ENCODE data around the gene SMIM32.

SMIM32 gene

DNA sequence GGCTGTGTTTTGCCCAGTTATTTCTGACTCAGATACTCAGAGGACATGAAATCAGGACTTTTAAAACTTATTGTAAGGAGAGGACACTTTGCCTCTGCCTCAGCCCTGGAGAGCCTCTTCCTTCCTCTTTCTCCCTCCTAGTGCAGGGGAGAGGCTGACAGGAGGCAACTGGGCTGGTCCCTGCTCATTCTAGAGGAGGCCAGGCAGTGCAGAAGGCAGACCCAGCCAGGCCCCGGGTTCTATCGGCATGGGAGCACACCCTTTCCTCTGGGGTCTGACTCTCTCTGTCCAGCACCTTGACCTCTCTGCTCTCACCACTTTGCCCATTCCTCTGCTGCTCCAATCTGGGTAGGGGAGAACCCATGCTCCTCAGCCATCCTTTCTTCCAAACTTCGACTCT, 16.0 kb upstream of the SMIM32 start:
- Histone ChIP-seq H3K27ac (ENCODE audit: insufficient read depth, low read depth, low read length, poor library complexity, severe bottlenecking) (no peak overlapping the region), H3K4me1 (ENCODE audit: control insufficient read depth, insufficient read depth, low read length) (no peaks in the 10 kb centered on the region), H3K4me3 (ENCODE audit: insufficient read depth, low read depth, low read length) (no peak overlapping the region), H3K9me3 (ENCODE audit: control insufficient read depth, low read length) (no peaks in the 10 kb centered on the region), H3K36me3 (ENCODE audit: control insufficient read depth, insufficient read depth, low read length) (no peaks in the 10 kb centered on the region), H3K27me3 (ENCODE audit: control insufficient read depth, insufficient read depth, low read length, poor library complexity, severe bottlenecking) (no peaks in the 10 kb centered on the region)
- 92 to 98% methylated on average over 3 of the region's 3 CpGs for WGBS, 2 experiments

DNA sequence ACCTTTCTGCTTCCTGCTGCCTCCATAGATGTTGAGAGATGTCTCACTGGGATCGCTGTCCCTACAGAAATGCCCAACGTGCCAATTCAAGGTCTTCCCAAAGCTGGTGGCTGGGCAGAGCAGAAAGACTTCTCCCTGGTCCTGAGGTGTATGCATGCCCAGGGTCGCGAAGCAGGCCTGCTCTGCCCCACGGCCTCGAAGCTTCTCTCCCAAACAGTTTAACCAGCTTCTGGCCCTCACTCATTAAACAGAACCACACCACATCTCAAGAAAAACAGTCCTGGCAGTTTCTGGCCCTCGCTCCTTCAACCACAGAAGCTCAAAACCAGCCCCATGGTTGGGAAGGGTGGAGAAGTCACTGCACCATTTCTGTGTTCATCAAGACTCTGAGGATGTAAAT, 14.7 kb upstream of the SMIM32 start:
- no peaks in the 10 kb centered on the region for H3K9me3 ChIP-seq (ENCODE audit: control insufficient read depth, low read length)

DNA sequence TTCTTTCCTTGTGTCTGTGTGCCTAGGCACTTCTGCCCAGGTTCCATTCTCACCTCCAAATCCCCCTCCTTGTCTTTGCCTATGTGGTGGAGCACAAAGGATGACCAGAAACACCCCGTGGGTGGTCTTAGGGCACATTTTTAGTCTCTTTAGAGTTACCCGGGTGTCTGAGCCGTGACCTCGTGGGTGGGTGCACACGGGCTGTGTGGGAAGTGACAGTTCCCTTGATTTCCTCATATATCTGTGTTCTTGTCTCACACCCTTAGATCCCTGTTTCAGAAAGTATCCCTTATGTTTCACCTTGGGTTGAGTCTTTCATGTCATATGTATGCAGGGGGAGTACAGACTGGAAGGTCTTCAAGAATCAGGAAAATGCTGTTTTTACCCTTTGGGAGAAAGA, 13.4 kb upstream of the SMIM32 start:
- Histone ChIP-seq H3K36me3 (ENCODE audit: control insufficient read depth, insufficient read depth, low read length) (no peaks in the 10 kb centered on the region), H3K4me1 (ENCODE audit: control insufficient read depth, insufficient read depth, low read length) (peaks cover 15% of the 10 kb centered on the region), H3K9me3 (ENCODE audit: control insufficient read depth, low read length) (no peaks in the 10 kb centered on the region), H3K4me3 (ENCODE audit: insufficient read depth, low read depth, low read length) (no peak overlapping the region), H3K27me3 (ENCODE audit: control insufficient read depth, insufficient read depth, low read length, poor library complexity, severe bottlenecking) (no peaks in the 10 kb centered on the region), H3K27ac (ENCODE audit: insufficient read depth, low read depth, low read length, poor library complexity, severe bottlenecking) (no peak overlapping the region)
- 85 to 93% methylated on average over 5 of the region's 5 CpGs for WGBS, 2 experiments

More for the DNA sequence above, 14.7 kb upstream of the SMIM32 start:
- H3K36me3 ChIP-seq (ENCODE audit: control insufficient read depth, insufficient read depth, low read length), result no peaks in the 10 kb centered on the region
- WGBS, 2 experiments, result 94 to 96% methylated on average over 7 of the region's 7 CpGs
- no peaks in the 10 kb centered on the region for H3K27me3 ChIP-seq (ENCODE audit: control insufficient read depth, insufficient read depth, low read length, poor library complexity, severe bottlenecking)
- no peak overlapping the region for H3K27ac ChIP-seq (ENCODE audit: insufficient read depth, low read depth, low read length, poor library complexity, severe bottlenecking)
- no peak overlapping the region for H3K4me3 ChIP-seq (ENCODE audit: insufficient read depth, low read depth, low read length)
- H3K4me1 ChIP-seq (ENCODE audit: control insufficient read depth, insufficient read depth, low read length), result peaks cover 7% of the 10 kb centered on the region

DNA sequence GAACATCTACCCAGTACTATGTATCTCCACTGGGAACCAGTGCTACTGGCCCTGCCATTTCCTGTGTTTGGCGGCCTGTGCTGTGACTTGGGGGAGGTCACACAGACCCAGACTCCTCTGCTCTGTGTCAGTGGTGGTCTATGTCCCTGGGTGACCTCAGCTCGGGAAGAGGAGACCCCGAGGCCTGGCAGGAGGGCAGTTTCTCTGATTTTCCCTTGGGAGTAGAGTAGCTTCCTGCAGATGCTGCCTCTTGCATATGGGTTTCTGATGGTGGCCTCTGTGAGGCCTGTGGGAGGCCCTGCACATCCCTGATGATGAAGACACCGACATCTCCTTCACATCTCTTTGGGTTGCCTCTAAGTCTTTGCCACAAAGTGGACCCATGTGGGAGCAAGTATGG, 13.0 kb upstream of the SMIM32 start:
- no peak overlapping the region for H3K4me3 ChIP-seq (ENCODE audit: insufficient read depth, low read depth, low read length)
- no peaks in the 10 kb centered on the region for H3K36me3 ChIP-seq (ENCODE audit: control insufficient read depth, insufficient read depth, low read length)
- no peaks in the 10 kb centered on the region for H3K27me3 ChIP-seq (ENCODE audit: control insufficient read depth, insufficient read depth, low read length, poor library complexity, severe bottlenecking)
- peaks cover 15% of the 10 kb centered on the region for H3K4me1 ChIP-seq (ENCODE audit: control insufficient read depth, insufficient read depth, low read length)
- no peaks in the 10 kb centered on the region for H3K9me3 ChIP-seq (ENCODE audit: control insufficient read depth, low read length)
- 88 to 90% methylated on average over 4 of the region's 4 CpGs for WGBS, 2 experiments
- H3K27ac ChIP-seq (ENCODE audit: insufficient read depth, low read depth, low read length, poor library complexity, severe bottlenecking), result no peak overlapping the region

DNA sequence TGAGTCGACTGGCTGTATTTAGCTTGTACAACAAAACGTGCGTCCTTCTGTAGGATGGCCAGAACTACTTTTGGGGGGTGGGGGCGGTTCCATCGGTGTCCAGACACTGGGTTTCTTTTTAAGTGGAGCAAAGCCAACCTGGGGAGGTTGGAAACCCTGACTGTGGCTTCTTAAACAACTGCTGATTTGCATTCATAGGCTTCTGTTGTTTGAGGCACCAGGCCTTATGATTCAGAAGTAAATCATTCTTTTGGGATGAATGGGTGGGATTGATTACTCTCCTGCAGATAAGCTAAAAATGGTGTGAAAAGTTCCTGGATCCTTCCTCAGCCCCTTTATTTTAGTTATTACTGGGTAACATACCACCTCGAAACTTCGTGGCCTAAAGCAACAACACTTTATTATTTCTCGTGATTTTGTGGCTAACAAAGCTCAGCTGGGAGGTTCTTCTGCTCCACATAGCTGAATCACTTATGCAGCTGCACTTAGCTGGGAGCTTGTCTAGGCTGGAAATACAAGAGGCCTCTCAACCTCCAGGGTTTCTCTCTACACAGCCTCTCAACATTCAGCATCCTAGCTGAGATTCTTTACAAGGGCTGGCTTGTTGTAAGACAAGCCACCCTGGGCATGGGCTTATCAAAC, 12.2 kb upstream of the SMIM32 start:
- H3K4me1 ChIP-seq (ENCODE audit: control insufficient read depth, insufficient read depth, low read length), result peaks cover 16% of the 10 kb centered on the region
- no peaks in the 10 kb centered on the region for H3K36me3 ChIP-seq (ENCODE audit: control insufficient read depth, insufficient read depth, low read length)
- WGBS, 2 experiments, result 94 to 96% methylated on average over 8 of the region's 8 CpGs
- no peaks in the 10 kb centered on the region for H3K27me3 ChIP-seq (ENCODE audit: control insufficient read depth, insufficient read depth, low read length, poor library complexity, severe bottlenecking)
- H3K4me3 ChIP-seq (ENCODE audit: insufficient read depth, low read depth, low read length), result no peak overlapping the region
- H3K27ac ChIP-seq (ENCODE audit: insufficient read depth, low read depth, low read length, poor library complexity, severe bottlenecking), result no peak overlapping the region
- no peaks in the 10 kb centered on the region for H3K9me3 ChIP-seq (ENCODE audit: control insufficient read depth, low read length)

DNA sequence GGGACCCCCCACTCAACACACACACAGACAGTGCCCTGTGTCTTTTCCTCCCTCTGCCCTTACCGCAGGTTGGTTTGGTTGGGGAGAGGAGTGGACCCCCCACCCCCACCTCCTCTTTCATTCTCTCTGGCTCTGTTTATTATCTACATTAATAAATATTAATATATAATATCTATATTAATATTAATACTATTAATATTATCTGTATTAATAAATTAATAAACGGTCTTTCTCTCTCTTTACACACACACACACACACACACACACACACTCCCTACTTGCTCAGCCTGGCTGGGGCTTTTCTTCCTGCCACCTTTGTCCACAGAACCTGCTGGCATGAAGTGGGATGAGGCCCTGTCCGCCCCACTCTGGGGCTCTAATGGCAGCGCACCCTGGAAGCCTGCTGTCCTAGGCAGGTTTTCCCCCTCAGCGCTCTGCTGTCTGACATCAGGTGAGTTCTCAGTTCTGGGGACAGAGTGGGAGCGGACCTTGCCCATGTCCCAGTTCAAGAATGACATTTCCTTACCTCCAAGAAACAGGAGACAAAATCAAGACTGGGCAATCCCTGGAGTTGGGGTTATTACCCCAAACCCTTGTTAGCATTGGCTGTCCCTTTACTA, 10.5 kb upstream of the SMIM32 start:
- H3K4me3 ChIP-seq (ENCODE audit: insufficient read depth, low read depth, low read length), result no peak overlapping the region
- WGBS, 2 experiments, result 59 to 76% methylated on average over 4 to 6 of the region's 6 CpGs
- peaks cover 23% of the 10 kb centered on the region for H3K4me1 ChIP-seq (ENCODE audit: control insufficient read depth, insufficient read depth, low read length)
- H3K27me3 ChIP-seq (ENCODE audit: control insufficient read depth, insufficient read depth, low read length, poor library complexity, severe bottlenecking), result no peaks in the 10 kb centered on the region
- H3K27ac ChIP-seq (ENCODE audit: insufficient read depth, low read depth, low read length, poor library complexity, severe bottlenecking), result no peak overlapping the region
- H3K9me3 ChIP-seq (ENCODE audit: control insufficient read depth, low read length), result no peaks in the 10 kb centered on the region
- H3K36me3 ChIP-seq (ENCODE audit: control insufficient read depth, insufficient read depth, low read length), result no peaks in the 10 kb centered on the region

DNA sequence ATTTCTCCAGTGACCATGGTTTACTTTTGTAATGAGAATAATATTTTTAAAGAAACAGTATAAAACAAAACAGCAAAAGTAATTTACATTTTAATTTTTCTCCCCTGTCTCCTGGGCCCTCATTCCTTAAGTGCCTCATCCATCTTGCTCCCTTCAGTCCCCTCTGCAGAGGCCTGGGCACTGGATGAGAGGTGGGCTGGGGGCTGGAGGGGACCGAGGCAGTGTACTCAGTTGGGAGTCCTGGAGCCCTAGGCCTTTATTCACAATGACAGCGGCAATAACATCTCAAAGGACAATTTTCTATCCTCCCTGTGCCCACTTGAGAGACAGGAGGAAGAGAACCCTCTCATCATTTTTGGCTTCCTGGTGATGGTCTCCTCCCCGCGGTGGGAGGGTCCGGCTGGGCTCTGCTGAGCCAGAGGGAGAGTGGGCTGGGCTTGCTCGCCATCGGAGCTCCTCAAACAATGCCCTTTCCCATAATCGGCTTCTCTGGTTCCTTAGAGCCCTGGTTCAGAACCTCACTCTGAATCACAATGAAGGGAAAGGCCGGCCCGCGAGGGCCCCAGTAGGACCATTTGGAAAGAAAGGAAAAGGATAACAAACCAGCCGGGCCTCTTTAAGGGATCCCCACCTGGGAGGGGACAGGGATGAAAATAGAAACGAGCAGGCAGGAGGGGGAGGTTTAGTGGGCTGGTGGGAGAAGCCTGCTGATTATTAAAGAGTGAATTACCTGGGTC, 9.7 kb upstream of the SMIM32 start:
- peaks cover 23% of the 10 kb centered on the region for H3K4me1 ChIP-seq (ENCODE audit: control insufficient read depth, insufficient read depth, low read length)
- 0 to 1% methylated on average over 13 of the region's 13 CpGs for WGBS, 2 experiments
- H3K36me3 ChIP-seq (ENCODE audit: control insufficient read depth, insufficient read depth, low read length), result no peaks in the 10 kb centered on the region
- no peaks in the 10 kb centered on the region for H3K9me3 ChIP-seq (ENCODE audit: control insufficient read depth, low read length)
- no peaks in the 10 kb centered on the region for H3K27me3 ChIP-seq (ENCODE audit: control insufficient read depth, insufficient read depth, low read length, poor library complexity, severe bottlenecking)
- H3K27ac ChIP-seq (ENCODE audit: insufficient read depth, low read depth, low read length, poor library complexity, severe bottlenecking), result peak overlapping the region; percentile 22
- H3K4me3 ChIP-seq (ENCODE audit: insufficient read depth, low read depth, low read length), result peak overlapping the region; percentile 8

DNA sequence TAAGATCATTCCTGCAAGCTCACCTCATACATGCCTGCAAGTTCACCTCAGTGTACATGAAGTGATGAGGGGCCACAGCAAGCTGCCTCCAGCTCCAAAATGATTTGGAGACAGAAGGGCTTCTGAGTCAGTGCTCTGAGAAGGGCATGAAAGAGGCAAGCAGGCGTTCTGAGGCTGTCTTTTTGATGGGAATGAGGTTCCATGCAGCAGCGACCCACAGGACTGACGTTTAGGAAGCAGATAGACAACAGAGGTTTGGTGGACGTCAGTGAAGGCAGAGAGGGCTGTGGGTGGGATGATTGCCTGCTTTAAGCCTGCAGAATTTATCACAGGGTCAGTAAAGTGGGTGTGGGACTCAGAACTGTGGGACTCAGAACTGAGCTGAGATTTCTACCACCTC, 8.9 kb upstream of the SMIM32 start:
- 43 to 46% methylated on average over 4 of the region's 4 CpGs for WGBS, 2 experiments
- Histone ChIP-seq H3K4me3 (ENCODE audit: insufficient read depth, low read depth, low read length) (no peak overlapping the region), H3K27ac (ENCODE audit: insufficient read depth, low read depth, low read length, poor library complexity, severe bottlenecking) (no peak overlapping the region), H3K36me3 (ENCODE audit: control insufficient read depth, insufficient read depth, low read length) (no peaks in the 10 kb centered on the region), H3K27me3 (ENCODE audit: control insufficient read depth, insufficient read depth, low read length, poor library complexity, severe bottlenecking) (no peaks in the 10 kb centered on the region), H3K4me1 (ENCODE audit: control insufficient read depth, insufficient read depth, low read length) (peaks cover 23% of the 10 kb centered on the region), H3K9me3 (ENCODE audit: control insufficient read depth, low read length) (no peaks in the 10 kb centered on the region)

DNA sequence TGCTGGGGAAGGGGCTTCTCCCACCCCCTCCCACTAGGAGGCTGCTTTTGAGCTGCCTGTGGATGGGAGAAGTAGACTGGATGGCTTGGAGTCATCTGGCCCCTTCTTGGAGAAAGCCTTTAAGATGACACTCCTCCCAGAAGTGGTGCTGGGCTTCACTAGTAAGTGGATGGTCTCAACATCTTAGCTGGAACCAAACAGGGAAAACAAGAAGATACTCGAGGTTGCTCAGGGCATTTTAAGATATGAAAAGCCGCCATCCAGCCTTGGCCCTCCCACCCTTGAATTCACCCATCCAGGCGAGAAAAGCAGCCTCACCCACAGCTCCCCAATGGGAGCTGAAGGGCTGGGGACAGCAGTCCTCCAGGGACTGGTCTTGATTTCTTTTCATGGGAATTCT, 7.8 kb upstream of the SMIM32 start:
- H3K9me3 ChIP-seq (ENCODE audit: control insufficient read depth, low read length), result no peaks in the 10 kb centered on the region
- no peak overlapping the region for H3K4me3 ChIP-seq (ENCODE audit: insufficient read depth, low read depth, low read length)
- H3K27ac ChIP-seq (ENCODE audit: insufficient read depth, low read depth, low read length, poor library complexity, severe bottlenecking), result no peak overlapping the region
- peaks cover under 1% of the 10 kb centered on the region for H3K27me3 ChIP-seq (ENCODE audit: control insufficient read depth, insufficient read depth, low read length, poor library complexity, severe bottlenecking)
- WGBS, 2 experiments, result 89 to 91% methylated on average over 3 of the region's 3 CpGs
- peaks cover 23% of the 10 kb centered on the region for H3K4me1 ChIP-seq (ENCODE audit: control insufficient read depth, insufficient read depth, low read length)
- H3K36me3 ChIP-seq (ENCODE audit: control insufficient read depth, insufficient read depth, low read length), result no peaks in the 10 kb centered on the region

DNA sequence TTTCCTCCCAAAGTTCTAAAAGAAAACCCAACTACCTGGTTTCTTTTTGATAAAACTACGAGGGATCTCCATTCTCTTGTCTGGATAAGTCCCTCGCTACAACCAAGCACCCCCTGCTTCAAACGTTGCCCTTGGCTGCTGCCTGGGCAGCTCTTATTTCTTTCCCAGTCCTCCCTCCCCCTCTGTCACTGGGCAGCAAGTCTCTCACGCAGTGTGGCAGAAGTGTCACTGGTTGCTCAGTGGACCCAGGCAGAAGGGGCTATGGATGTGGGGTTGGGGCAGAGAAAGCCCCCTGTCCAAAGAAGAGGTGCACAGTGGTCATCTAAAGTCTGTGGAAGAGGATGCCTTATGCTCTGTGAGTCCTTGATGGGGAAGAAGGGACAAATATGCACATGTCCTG, 7.2 kb upstream of the SMIM32 start:
- no peaks in the 10 kb centered on the region for H3K36me3 ChIP-seq (ENCODE audit: control insufficient read depth, insufficient read depth, low read length)
- H3K9me3 ChIP-seq (ENCODE audit: control insufficient read depth, low read length), result no peaks in the 10 kb centered on the region
- peaks cover 23% of the 10 kb centered on the region for H3K4me1 ChIP-seq (ENCODE audit: control insufficient read depth, insufficient read depth, low read length)
- 80 to 85% methylated on average over 4 of the region's 4 CpGs for WGBS, 2 experiments
- H3K4me3 ChIP-seq (ENCODE audit: insufficient read depth, low read depth, low read length), result no peak overlapping the region
- H3K27me3 ChIP-seq (ENCODE audit: control insufficient read depth, insufficient read depth, low read length, poor library complexity, severe bottlenecking), result peaks cover 7% of the 10 kb centered on the region
- no peak overlapping the region for H3K27ac ChIP-seq (ENCODE audit: insufficient read depth, low read depth, low read length, poor library complexity, severe bottlenecking)

Measured in ectodermal cell (in vitro differentiated cells).